HG03103 (cell line): ENCODE data around the gene SLC25A20.

ENCODE experiments used
- ATAC-seq: cut with Tn5 transposase; IDR thresholded peaks from one replicate; pipeline ENCODE4 v1.9.1; 2021; ENCODE audit warnings: low read depth; ENCODE audit not compliant: unreplicated experiment

Gene SLC25A20

GRCh38 chr3:48899273-48899672, 591 bp upstream of the SLC25A20 start:
- no peak for ATAC-seq

DNA sequence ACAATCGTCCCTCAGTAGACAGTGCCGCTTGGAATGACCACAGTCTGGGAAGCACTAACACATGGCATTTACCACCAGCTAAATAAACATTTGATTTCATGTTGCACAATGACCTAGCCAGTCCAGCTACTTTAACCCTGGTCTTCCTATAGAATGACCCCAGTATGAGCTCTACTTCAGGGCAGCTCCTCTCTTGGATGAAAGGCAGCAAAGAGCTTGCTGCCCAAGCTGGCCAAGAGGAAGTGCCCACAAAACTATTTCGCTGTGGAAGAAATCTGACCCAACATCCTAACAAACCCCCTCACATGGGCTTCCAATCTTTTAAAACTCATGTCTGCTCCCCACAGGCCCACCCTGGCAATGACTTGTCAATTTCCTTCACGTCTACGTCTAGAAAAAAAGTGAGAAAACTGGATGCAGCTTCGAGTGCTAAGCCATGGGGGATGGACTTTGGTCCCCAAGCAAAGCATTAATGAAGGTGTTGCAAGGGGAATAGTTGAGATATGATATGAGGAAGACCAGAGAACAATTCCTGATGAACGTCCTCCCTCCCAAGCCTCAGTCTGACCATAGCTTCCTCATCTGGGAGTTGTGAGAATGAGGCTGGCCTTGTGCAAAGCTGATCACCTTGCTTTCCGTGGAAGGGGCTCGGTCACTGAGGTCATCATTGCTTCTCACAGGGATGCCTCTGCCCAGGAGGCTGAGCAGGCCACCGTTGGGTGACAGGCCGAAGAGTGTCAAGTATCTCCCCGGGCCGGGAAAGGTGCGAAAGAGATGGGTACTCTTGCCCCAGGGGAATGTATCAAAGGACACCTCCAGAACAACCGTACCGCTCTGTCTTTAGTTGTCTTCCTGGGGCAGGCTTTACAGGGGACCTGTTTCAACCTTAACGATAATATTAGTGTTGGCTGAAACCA, 964 bp downstream of the SLC25A20 start:
- no peak for ATAC-seq

GRCh38 chr3:48896936-48897335, 1.7 kb downstream of the SLC25A20 start:
- no peak for ATAC-seq

DNA sequence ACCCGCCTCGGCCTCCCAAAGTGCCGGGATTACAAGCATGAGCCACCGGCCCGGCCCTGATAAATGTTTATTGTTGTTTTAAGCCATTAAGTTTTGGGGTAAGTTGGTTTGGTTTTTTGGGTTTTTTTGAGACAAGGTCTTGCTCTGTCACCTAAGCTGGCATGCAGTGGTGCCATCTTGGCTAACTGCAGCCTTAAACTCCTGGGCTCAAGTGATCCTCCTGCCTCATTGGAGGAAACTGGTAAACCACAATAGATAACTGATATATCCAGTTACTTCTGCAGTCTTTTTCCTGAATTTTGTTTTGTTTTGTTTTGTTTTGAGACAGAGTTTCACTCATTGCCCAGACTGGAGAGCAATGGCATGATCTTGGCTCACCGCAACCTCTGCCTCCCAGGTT, 4.2 kb downstream of the SLC25A20 start:
- ATAC-seq: no peak

DNA sequence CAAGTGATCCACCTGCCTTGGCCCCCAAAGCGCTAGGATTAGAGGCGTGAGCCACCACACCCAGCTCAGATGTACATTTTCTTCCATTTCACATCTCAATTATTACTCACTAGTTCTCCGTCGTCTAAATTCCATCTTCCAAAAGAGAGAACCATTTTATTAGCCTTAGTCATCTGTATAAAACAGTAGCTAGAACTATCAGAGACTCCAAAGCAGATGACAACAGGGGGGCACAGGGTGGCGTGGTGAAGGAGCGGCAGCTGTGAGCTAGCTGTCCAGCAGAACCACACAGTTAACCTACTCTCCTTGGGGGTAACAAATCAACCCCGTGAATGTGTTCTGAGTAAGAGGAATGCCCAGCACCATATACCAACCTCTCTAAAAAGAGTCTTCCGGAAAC, 7.1 kb downstream of the SLC25A20 start:
- no peak for ATAC-seq

GRCh38 chr3:48885753-48886152, 12.9 kb downstream of the SLC25A20 start:
- no peak for ATAC-seq

- no peak for ATAC-seq
Measured at GRCh38 chr3:48881652-48882114, 17.0 kb downstream of the SLC25A20 start.

DNA sequence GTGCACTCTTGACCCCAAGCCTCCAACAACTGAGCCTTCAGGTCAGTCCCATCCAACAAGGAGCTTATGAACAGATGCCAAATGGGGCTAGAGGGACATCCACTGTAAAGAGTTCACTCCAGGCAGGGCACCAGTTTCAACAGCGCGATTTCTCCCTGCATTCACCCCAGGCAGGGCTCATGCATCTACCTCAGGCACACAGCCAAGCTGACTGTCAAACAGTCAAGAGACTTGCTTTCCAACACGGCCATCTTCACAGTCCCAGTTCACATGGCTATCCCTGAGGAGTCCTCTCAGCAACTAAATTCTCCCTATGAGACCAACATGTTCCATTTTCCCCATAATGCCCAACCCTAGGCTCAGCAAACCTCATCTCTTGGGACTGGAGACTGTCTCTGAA, 17.7 kb downstream of the SLC25A20 start:
- ATAC-seq: no peak

- no peak for ATAC-seq
Measured at GRCh38 chr3:48879994-48880377, 18.7 kb downstream of the SLC25A20 start.

DNA sequence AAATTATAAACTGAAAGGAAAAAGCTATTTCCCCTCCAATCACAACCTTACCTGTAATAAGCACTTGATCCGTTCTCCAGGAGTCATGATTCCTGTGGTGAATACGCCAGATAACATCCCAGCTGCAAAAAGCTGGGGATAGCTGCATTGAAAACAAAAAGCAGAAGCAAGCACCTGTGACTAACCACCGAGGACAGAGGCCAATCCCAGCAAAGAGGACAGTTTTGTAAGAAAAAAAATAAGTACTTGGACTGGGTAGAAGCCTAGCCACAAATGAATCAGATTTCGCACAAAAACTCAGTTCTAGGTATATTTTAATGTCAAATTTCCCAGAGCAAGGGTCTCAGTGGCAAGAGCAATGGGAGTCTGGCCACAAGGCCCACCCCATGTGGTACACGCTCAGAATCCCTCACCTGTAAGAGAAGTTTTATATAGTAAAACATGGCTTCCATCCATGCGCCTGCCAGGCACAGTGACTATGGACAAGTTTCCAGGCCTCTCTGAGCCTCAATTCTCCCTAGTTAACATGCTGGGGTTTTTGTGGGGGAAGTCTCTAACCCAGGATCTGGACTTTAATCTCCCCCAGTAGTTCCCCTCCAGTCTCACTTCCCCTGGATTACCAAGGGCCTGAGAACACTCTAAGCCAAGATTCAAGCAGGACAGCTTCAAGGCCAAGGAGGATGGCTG, 19.2 kb downstream of the SLC25A20 start:
- no peak for ATAC-seq

DNA sequence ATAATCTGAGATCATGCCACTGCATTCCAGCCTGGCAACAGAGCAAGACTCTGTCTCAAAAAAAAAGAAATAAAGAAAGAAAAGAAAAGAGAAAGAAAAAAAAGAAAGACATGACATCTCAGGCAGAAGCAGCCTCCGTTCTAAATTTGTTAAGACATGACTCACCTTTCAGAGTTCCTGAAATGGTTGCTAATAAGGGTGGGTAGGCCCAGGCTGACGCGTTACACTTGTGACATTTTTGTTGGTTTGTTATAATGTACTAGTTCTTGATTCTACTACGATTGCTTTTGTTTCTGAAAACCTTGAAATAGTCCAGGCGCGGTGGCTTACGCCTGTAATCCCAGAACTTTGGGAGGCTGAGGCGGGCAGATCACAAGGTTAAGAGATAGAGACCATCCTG, 21.0 kb downstream of the SLC25A20 start:
- no peak for ATAC-seq

DNA sequence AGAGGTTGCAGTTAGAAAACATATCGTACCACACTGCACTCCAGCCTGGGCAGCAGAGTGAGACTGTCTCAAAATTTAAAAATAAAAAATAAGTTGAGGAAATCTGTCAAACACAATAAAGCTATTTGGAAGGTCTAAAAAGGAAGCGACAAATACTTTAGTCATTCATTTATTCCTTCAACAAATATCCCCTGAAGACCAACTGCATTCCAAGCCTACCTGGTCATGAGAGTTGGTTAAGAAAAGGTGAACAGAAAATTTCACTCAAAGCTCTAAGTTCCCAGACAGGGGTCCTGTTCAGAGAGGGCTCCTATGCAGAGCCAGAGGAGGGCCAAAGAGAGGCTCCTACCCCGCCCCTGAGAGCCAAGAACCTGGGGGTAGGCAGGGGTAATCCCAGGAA, 35.6 kb downstream of the SLC25A20 start:
- ATAC-seq: no peak

DNA sequence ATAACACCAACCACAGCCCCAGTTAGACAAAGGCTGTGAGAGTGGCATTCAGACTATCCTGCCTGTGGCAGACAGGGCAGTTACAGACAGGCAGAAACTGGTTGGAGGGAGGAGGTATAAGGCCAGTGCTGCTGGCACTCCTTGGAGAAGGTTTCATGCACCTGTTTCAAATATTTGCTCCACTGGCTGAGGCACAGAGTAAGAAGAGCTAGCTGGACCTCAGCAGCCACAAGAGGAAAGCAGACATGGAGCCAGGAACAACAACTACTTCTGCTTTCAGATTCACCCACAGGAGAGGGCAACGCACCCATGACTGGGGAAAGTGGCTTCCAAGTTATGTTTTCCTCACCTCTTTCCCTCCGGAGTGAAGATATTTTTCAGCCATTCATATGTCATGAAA, 39.5 kb downstream of the SLC25A20 start:
- no peak for ATAC-seq

GRCh38 chr3:48858709-48859108, 40.0 kb downstream of the SLC25A20 start:
- ATAC-seq: no peak

DNA sequence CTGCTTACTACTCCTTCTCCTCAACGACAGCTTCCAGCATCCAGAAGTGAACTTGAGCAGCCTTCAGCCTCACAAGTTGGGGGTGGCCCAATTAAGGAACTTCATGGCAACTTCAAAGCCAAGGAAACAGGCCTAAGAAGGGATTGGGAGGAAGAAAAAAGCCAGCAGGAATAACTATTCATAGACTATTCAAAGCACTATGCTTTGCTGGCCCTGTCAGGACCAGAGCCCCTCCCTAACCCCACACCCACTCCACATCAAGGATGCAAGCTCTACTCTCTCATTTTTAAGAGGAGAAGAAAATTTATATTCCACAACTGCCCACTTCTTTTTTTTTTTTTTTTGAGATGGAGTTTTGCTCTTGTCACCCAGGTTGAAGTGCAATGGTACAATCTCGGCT, 41.0 kb downstream of the SLC25A20 start:
- no peak for ATAC-seq

GRCh38 chr3:48856469-48856868, 42.2 kb downstream of the SLC25A20 start:
- ATAC-seq: no peak

DNA sequence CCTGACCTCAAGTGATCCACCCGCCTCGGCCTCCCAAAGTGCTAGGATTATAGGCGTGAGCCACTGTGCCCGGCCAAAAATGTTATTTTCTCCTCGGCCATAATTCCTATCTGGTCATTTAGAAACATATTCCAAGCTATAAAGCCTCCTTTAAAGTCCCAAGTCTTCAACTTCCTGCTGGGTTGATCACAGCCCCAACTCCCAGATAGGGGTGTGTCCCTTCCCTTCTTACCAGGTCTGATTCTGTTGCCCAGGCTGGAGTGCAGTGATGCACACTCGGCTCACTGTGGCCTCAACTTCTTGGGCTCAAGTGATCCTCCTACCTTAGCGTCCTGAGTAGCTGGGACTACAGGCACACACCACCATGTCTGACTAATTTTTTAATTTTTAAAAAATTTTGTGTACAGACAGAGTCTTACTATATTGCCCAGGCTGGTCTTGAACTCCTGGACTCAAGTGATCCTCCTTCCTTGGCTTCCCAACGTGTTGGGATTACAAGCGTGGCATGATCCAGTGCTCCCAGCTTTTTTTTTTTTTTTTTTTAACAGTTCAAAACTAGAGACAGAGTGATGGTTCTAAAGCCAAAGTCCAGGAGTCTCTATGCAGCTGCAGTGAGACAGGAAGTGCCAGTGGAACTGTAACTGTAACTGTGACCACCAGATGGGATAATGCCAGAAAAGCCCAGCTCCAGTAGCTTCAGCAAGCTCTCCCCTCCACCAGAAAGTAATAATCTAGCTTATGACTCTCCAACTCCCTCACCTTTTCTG, 42.8 kb downstream of the SLC25A20 start:
- ATAC-seq: no peak

GRCh38 chr3:48852151-48852550, 46.5 kb downstream of the SLC25A20 start:
- no peak for ATAC-seq

DNA sequence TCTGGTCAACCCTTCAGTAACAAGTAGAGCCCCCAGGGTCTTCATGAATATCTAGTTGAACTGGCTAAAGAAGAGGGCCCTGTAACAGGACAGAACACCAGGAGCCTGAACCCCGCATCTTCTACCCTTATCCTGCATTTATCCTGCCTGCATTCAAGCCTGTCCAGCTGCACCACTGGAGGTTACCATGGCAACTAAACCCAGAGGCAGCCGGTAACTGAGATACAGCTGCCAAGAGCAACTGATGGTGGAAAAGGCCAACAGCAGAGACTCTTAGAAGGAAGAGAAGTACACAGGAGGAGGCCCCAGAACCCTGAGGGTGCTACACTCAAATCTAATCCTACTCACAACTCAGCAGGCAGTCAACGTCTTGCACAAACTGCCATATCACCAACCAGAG, 47.3 kb downstream of the SLC25A20 start:
- no peak for ATAC-seq

DNA sequence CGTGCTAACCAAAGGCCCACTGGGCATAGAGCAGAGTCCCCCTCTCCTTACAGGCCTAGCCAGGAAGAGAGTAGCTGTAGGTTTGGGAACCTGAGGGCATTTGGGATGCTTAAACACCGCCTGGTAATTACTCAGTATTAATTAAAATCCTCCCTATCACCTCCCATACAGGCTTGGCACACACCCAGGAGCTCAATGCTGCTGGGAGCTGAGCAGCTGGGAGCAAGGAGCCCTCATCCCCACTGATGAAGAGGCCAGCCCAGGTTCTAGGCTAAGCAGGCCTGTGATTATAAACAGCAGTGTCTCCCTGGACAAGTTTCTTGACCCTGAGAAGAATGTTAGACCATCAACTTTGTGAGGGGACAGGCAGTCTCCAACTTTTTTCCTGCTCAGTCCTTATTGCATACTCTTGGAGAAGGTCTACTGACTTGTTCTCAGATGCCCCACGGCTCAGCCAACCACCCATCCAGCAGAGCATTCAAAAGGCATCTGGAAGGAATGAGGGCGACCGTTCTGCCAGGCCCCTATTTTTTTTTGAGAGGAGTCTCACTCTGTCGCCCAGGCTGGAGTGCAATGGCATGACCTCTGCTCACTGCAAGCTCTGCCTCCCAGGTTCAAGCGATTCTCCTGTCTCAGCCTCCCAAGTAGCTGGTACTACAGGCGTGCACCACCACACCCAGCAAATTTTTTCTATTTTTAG, 49.7 kb downstream of the SLC25A20 start:
- ATAC-seq: no peak
